NT2/D1 (cell line): ENCODE data around the gene GLYAT.
"Not testable (repeated sequence)": the region's sequence is repeated elsewhere in the genome, so short reads cannot be mapped to it uniquely, and the experiment has no call there.

Experiments used
- DNase-seq: peaks from one replicate; pipeline ENCODE4 v3.0.0-alpha.2; 2011; ENCODE audit warnings: low read depth, low spot score
- H3K27me3 ChIP-seq: 2 replicates; pipeline ENCODE4 v1.6.0; 2011; ENCODE audit warnings: mild to moderate bottlenecking; ENCODE audit not compliant: insufficient read length, insufficient read depth
- H3K36me3 ChIP-seq: 2 replicates; pipeline ENCODE4 v1.6.1; 2011; ENCODE audit warnings: mild to moderate bottlenecking, low read length, mixed read lengths; ENCODE audit not compliant: insufficient read depth, insufficient read length
- H3K4me1 ChIP-seq: 2 replicates; pipeline ENCODE4 v1.5.1; 2011; ENCODE audit not compliant: insufficient read depth, insufficient read length
- H3K4me3 ChIP-seq: 2 replicates; pipeline ENCODE4 v1.5.1; 2011; ENCODE audit warnings: low read depth; ENCODE audit not compliant: insufficient read length
- H3K9ac ChIP-seq: 2 replicates; pipeline ENCODE4 v1.6.0; 2011; ENCODE audit warnings: low read depth; ENCODE audit not compliant: insufficient read length
- H3K9me3 ChIP-seq: 2 replicates; pipeline ENCODE4 v1.5.1; 2011; ENCODE audit warnings: mild to moderate bottlenecking, low read length; ENCODE audit not compliant: insufficient read depth
- SUZ12 ChIP-seq: IDR thresholded peaks from 2 replicates; pipeline ENCODE4 v1.6.1; 2011; ENCODE audit not compliant: insufficient read length, insufficient read depth; ENCODE audit errors: extremely low read depth
- YY1 ChIP-seq: IDR thresholded peaks from 2 replicates; pipeline ENCODE4 v1.6.1; 2011; ENCODE audit not compliant: insufficient read length, insufficient read depth
- ZNF274 ChIP-seq: IDR thresholded peaks from 2 replicates; pipeline ENCODE4 v1.6.1; 2011; ENCODE audit warnings: mild to moderate bottlenecking, low read depth, low read length

Gene GLYAT

DNA sequence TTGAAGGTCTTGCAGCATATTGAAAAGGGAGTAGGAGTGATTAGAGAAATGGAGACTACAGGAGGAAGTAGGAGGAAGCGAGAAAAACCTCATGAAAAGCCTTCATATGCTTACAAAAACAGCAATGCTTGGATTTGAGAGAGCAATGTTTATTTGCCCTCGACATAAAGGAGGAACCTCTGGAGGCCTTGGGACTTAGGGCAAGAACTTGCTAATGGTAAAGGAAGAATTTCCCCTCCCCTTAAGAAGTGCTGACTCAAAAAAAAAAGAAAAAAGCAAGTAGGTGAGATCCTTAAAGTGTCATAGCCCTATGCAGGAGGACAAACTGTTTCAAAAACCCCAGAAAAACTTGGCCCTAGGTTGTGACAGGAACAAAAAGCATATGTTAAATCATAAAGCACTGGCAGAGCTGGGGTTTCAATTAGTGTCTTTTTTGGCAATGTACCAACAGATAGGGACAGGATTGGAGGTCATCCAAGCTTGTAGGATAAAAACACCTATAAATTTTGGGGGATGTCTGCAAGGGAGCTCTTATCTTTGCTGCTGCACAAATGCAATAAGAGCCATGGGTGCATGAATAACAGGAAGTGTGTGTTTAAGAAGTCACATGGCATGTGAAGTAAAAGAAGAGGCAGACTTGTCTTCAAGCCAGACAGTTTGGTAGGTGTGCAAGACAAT is 4.9 kb downstream of the GLYAT start:
- no peaks in the 10 kb centered on the region for H3K36me3 ChIP-seq
- H3K4me1 ChIP-seq, result no peaks in the 10 kb centered on the region
- H3K27me3 ChIP-seq, result no peaks in the 10 kb centered on the region
- H3K9me3 ChIP-seq, result no peaks in the 10 kb centered on the region
- no peak for DNase-seq
- TF ChIP-seq SUZ12 (no peak), ZNF274 (no peak), YY1 (no peak)
- no peak overlapping the region for H3K9ac ChIP-seq
- H3K4me3 ChIP-seq, result no peak overlapping the region

DNA sequence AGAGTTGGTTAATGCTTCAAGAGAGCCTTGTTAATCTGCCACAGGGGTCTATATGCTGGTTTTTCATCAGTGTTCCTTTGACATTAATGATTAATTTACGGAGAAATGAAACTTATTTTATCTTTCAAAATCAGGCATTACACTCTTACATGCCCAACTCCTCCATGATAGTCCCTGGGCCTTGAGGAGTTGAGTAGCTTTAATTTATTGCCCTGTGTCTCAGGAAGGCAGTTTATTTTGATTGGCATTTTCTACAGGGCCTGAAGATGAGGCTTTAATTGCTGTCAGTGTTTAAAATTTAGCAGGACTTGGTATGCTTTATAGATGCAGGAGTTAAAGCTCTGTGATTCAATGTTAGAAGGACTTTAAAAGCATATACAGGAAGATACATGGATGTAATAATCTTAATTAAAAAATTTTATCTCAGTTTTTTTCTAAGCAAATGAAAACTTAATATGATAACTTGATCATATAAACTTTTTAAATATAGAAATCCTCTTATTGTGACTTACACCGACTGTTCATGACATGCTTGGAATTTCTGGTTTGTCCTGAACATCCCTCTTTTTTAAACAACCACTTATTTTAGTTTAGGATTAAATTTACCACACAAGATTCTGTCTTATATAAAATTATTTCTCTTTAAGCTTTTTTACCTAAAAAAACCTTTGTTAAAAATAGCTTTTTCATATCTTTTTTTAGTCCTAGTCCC is 12.2 kb downstream of the GLYAT start:
- H3K4me3 ChIP-seq, result no peak overlapping the region

DNA sequence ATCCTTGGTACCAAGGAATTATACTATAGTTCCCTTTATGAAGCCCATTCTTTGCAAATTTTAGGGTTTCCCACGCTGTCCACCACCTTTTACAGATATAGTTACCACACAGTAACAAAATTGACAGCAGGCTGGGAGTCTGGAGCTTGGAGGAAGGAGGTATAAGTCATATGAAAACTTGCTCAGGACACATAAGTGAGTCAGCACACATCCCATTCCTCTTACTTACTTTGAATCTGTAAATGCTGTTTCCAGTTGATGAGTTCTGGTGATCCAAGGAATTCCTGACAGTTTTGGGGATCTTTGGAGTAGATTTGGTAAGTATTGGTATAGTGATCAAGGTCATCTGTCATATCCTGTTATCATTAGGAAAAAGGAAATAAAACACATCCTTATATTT is 19.2 kb downstream of the GLYAT start:
- TF ChIP-seq YY1, result no peak
- TF ChIP-seq ZNF274, result no peak
- TF ChIP-seq SUZ12, result no peak
- Histone ChIP-seq H3K4me1 (no peaks in the 10 kb centered on the region), H3K36me3 (no peaks in the 10 kb centered on the region), H3K27me3 (no peaks in the 10 kb centered on the region), H3K9me3 (peaks cover 7% of the 10 kb centered on the region; the same call in 1 of the 2 replicates), H3K9ac (no peak overlapping the region), H3K4me3 (no peak overlapping the region)
- no peak for DNase-seq

More for the DNA sequence above, 12.2 kb downstream of the GLYAT start:
- Histone ChIP-seq H3K27me3 (no peaks in the 10 kb centered on the region), H3K36me3 (no peaks in the 10 kb centered on the region), H3K9me3 (peaks cover 32% of the 10 kb centered on the region), H3K4me1 (no peaks in the 10 kb centered on the region), H3K9ac (no peak overlapping the region)
- DNase-seq, result no peak
- TF ChIP-seq SUZ12, result no peak
- no peak for TF ChIP-seq YY1
- TF ChIP-seq ZNF274, result no peak

GRCh38 chr11:58711832-58712231 is 19.9 kb downstream of the GLYAT start:
- no peak overlapping the region for H3K9ac ChIP-seq
- DNase-seq, result no peak
- no peaks in the 10 kb centered on the region for H3K27me3 ChIP-seq
- H3K36me3 ChIP-seq, result no peaks in the 10 kb centered on the region
- peaks cover 7% of the 10 kb centered on the region; the same call in 1 of the 2 replicates for H3K9me3 ChIP-seq
- no peaks in the 10 kb centered on the region for H3K4me1 ChIP-seq
- no peak for TF ChIP-seq YY1
- no peak for TF ChIP-seq ZNF274
- TF ChIP-seq SUZ12, result no peak
- no peak overlapping the region for H3K4me3 ChIP-seq

DNA sequence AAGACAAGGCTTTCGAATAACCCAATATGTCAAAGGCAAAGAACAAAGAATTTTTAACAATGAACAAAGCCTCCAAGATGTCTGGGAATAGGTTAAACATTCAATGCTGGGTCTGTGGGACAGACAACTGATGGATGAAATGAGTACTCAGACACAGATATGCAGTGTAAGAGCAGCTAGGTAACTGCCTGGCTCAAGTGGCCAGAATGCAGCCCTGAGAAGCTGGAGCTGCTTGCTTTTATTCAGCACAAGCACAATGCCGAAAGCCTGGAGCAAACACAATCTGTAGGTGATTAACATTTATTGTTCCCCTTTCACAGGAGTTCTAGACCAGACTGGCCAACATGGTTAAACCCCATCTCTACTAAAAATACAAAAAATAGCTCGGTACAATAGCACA is 24.0 kb downstream of the GLYAT start:
- Histone ChIP-seq H3K36me3 (no peaks in the 10 kb centered on the region), H3K4me1 (no peaks in the 10 kb centered on the region), H3K4me3 (no peak overlapping the region), H3K9me3 (peaks cover 7% of the 10 kb centered on the region; the same call in 1 of the 2 replicates), H3K9ac (no peak overlapping the region), H3K27me3 (no peaks in the 10 kb centered on the region)
- no peak for DNase-seq
- TF ChIP-seq SUZ12, result no peak
- no peak for TF ChIP-seq ZNF274
- TF ChIP-seq YY1, result no peak

DNA sequence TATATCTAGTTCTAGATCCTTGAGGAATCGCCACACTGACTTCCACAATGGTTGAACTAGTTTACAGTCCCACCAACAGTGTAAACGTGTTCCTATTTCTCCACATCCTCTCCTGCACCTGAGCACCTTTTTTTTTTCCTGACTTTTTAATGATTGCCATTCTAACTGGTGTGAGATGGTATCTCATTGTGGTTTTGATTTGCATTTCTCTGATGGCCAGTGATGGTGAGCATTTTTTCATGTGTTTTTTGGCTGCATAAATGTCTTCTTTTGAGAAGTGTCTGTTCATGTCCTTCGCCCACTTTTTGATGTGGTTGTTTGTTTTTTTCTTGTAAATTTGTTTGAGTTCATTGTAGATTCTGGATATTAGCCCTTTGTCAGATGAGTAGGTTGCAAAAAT is 34.9 kb downstream of the GLYAT start:
- not testable (repeated sequence) for H3K9ac ChIP-seq, H3K36me3 ChIP-seq, H3K4me1 ChIP-seq, H3K27me3 ChIP-seq, H3K4me3 ChIP-seq, H3K9me3 ChIP-seq, DNase-seq

GRCh38 chr11:58693026-58693425 is 38.7 kb downstream of the GLYAT start:
- no peak overlapping the region for H3K4me3 ChIP-seq
- H3K27me3 ChIP-seq, result no peaks in the 10 kb centered on the region
- H3K9ac ChIP-seq, result no peak overlapping the region
- no peak for DNase-seq
- H3K9me3 ChIP-seq, result no peaks in the 10 kb centered on the region
- H3K4me1 ChIP-seq, result no peaks in the 10 kb centered on the region
- TF ChIP-seq SUZ12, result no peak
- no peak for TF ChIP-seq ZNF274
- TF ChIP-seq YY1, result no peak
- H3K36me3 ChIP-seq, result no peaks in the 10 kb centered on the region
